IMR-90 (cell line): ENCODE results near the gene HYCC1. TPM values are rescaled to one million over a fixed set of nuclear protein-coding genes. Genes with fewer than 3 reads are reported as not detected.

ENCODE experiments used
- ATAC-seq: fragments of 200-7000 bp; cut with Tn5 transposase; 2 replicates; pipeline ENCODE4 v1.9.1; 2020; ENCODE audit warnings: low read depth, mild to moderate bottlenecking, moderate library complexity
- BruUV-seq: library from RNA; stranded (reverse); fragments of 400-500 nt; replicated peaks from 2 replicates; lab custom pipeline; 2021; lab: Mats Ljungman, UMichigan
- CTCF ChIA-PET: fragments of 300-600 bp; formaldehyde crosslinking; extraction: SDS; loops from one replicate; lab custom pipeline; 2021; ENCODE audit warnings: antibody characterized with exemption; lab: Yijun Ruan, JAX
- POLR2A ChIA-PET: fragments of 300-600 bp; sonication (Branson Sonifier 250); formaldehyde crosslinking; loops from one replicate; lab custom pipeline; 2022; ENCODE audit warnings: antibody characterized with exemption; ENCODE audit not compliant: unreplicated experiment; lab: Charles Lee
- DNase-seq: peaks from one replicate; pipeline ENCODE4 v3.0.0; 2013
- H2AFZ ChIP-seq: replicated peaks from 2 replicates; pipeline ENCODE3; 2013; ENCODE audit warnings: low read length, mild to moderate bottlenecking; ENCODE audit not compliant: poor library complexity
- H2AK5ac ChIP-seq: 2 replicates; pipeline ENCODE4 v1.6.1; 2013; ENCODE audit warnings: low read depth, low read length, inconsistent platforms
- H2AK9ac ChIP-seq: replicated peaks from 2 replicates; pipeline ENCODE3; 2013; ENCODE audit warnings: mild to moderate bottlenecking, low read depth, low read length, moderate library complexity; ENCODE audit not compliant: poor library complexity
- H2BK120ac ChIP-seq: 2 replicates; pipeline ENCODE4 v1.6.1; 2013; ENCODE audit warnings: low read depth, low read length, inconsistent platforms
- H2BK15ac ChIP-seq: 3 replicates; pipeline ENCODE4 v1.6.1; 2013; ENCODE audit warnings: low read depth, low read length, inconsistent platforms
- H2BK20ac ChIP-seq: 2 replicates; pipeline ENCODE4 v1.6.1; 2013; ENCODE audit warnings: low read depth, mild to moderate bottlenecking, inconsistent platforms, low read length, moderate library complexity
- H2BK5ac ChIP-seq: 2 replicates; pipeline ENCODE4 v1.6.1; 2013; ENCODE audit warnings: mild to moderate bottlenecking, low read depth, low read length, inconsistent platforms; ENCODE audit not compliant: poor library complexity, severe bottlenecking
- H3K14ac ChIP-seq: replicated peaks from 2 replicates; pipeline ENCODE4 v1.6.1; 2013; ENCODE audit warnings: low read depth, low read length, inconsistent platforms
- H3K18ac ChIP-seq: 2 replicates; pipeline ENCODE4 v1.6.1; 2013; ENCODE audit warnings: low read depth, low read length, control low read depth
- H3K23ac ChIP-seq: 2 replicates; pipeline ENCODE4 v1.6.1; 2013; ENCODE audit warnings: low read depth, low read length, inconsistent platforms
- H3K27ac ChIP-seq: 2 replicates; pipeline ENCODE4 v1.5.1; 2013; ENCODE audit warnings: mild to moderate bottlenecking, control low read depth, low read length; ENCODE audit not compliant: insufficient read depth
- H3K27me3 ChIP-seq: 2 replicates; pipeline ENCODE4 v1.6.1; 2013; ENCODE audit warnings: low read length; ENCODE audit not compliant: control insufficient read depth, insufficient read depth
- H3K36me3 ChIP-seq: 2 replicates; pipeline ENCODE4 v1.6.1; 2013; ENCODE audit warnings: low read length, mixed read lengths; ENCODE audit not compliant: control insufficient read depth, insufficient read depth
- H3K4ac ChIP-seq: 2 replicates; pipeline ENCODE4 v1.6.1; 2013; ENCODE audit warnings: low read depth, low read length, inconsistent platforms
- H3K4me1 ChIP-seq: 2 replicates; pipeline ENCODE4 v1.6.1; 2013; ENCODE audit warnings: low read length, mixed read lengths; ENCODE audit not compliant: control insufficient read depth, insufficient read depth
- H3K4me2 ChIP-seq: 2 replicates; pipeline ENCODE4 v1.6.1; 2013; ENCODE audit warnings: low read depth, mild to moderate bottlenecking, control low read depth, low read length, moderate library complexity
- H3K4me3 ChIP-seq: 2 replicates; pipeline ENCODE4 v1.5.1; 2013; ENCODE audit warnings: low read depth, mild to moderate bottlenecking, control low read depth, low read length, moderate library complexity; ENCODE audit not compliant: insufficient read depth
- H3K56ac ChIP-seq: 2 replicates; pipeline ENCODE4 v1.6.1; 2013; ENCODE audit warnings: low read length, inconsistent platforms; ENCODE audit not compliant: insufficient read depth; ENCODE audit errors: extremely low read depth
- H3K79me1 ChIP-seq, 2 experiments: 2 replicates each; pipeline ENCODE4 v1.6.1; 2013; ENCODE audit warnings: low read length in 2 of 2, inconsistent platforms in 1 of 2, low read depth in 1 of 2
- H3K9ac ChIP-seq: 2 replicates; pipeline ENCODE4 v1.6.1; 2013; ENCODE audit warnings: low read depth, low read length, control low read depth
- H3K9me1 ChIP-seq: 2 replicates; pipeline ENCODE4 v1.6.1; 2013; ENCODE audit warnings: low read length, inconsistent platforms; ENCODE audit not compliant: insufficient read depth
- H3K9me3 ChIP-seq: 2 replicates; pipeline ENCODE4 v1.6.1; 2013; ENCODE audit warnings: low read length; ENCODE audit not compliant: control insufficient read depth, insufficient read depth
- H4K20me1 ChIP-seq: 2 replicates; pipeline ENCODE4 v1.6.1; 2013; ENCODE audit warnings: low read length, inconsistent platforms; ENCODE audit not compliant: insufficient read depth
- H4K5ac ChIP-seq: 2 replicates; pipeline ENCODE4 v1.6.1; 2013; ENCODE audit warnings: mild to moderate bottlenecking, low read depth, low read length, control low read depth
- H4K8ac ChIP-seq, 2 experiments: 2 replicates each; pipeline ENCODE4 v1.6.1; 2013; ENCODE audit warnings: low read depth in 2 of 2, low read length in 2 of 2, control low read depth in 1 of 2, inconsistent platforms in 1 of 2
- H4K91ac ChIP-seq: 2 replicates; pipeline ENCODE4 v1.6.1; 2013; ENCODE audit warnings: low read depth, low read length, inconsistent platforms; ENCODE audit not compliant: insufficient read depth
- BHLHE40 ChIP-seq: fragments of 150-350 bp; IDR thresholded peaks from 2 replicates; pipeline ENCODE4 v1.6.1; 2016; ENCODE audit warnings: mild to moderate bottlenecking, low read depth, low read length
- CEBPB ChIP-seq: IDR thresholded peaks from 2 replicates; pipeline ENCODE4 v1.6.1; 2012; ENCODE audit warnings: low read depth, low read length, improper control_type of control experiment
- FOS ChIP-seq: fragments of 150-350 bp; IDR thresholded peaks from 2 replicates; pipeline ENCODE4 v1.6.1; 2016; ENCODE audit warnings: low read depth, low read length
- MAFK ChIP-seq: IDR thresholded peaks from 2 replicates; pipeline ENCODE4 v1.6.1; 2012; ENCODE audit warnings: low read depth, low read length, improper control_type of control experiment
- MAZ ChIP-seq: IDR thresholded peaks from 2 replicates; pipeline ENCODE4 v1.6.1; 2012; ENCODE audit warnings: low read depth, mild to moderate bottlenecking, low read length, improper control_type of control experiment, moderate library complexity, borderline replicate concordance
- MXI1 ChIP-seq: IDR thresholded peaks from 2 replicates; pipeline ENCODE4 v1.6.1; 2012; ENCODE audit warnings: low read depth, mild to moderate bottlenecking, low read length, moderate library complexity, borderline replicate concordance
- NFE2L2 ChIP-seq: fragments of 150-350 bp; IDR thresholded peaks from 2 replicates; pipeline ENCODE4 v1.6.1; 2016; ENCODE audit warnings: low read depth, mild to moderate bottlenecking, low read length
- USF2 ChIP-seq: fragments of 150-350 bp; IDR thresholded peaks from 2 replicates; pipeline ENCODE4 v1.6.1; 2017; ENCODE audit warnings: mild to moderate bottlenecking, antibody characterized with exemption, low read length, low read depth
- WGBS, 2 experiments: methylation state at CpG; one replicate each; pipeline versions ENCODE4 v1.1.5 to v1.1.7; 2013; ENCODE audit warnings: missing lambda C conversion rate in 2 of 2; ENCODE audit not compliant: insufficient read length in 1 of 2; ENCODE audit errors: extremely low coverage in 2 of 2; 5-methylcytosine and 5-hydroxymethylcytosine counted together
- dilution Hi-C: fragments of 300-500 bp; cut with HindIII; formaldehyde crosslinking; loops from one replicate; pipeline ENCODE4 v1.14.3; 2018; ENCODE audit warnings: low sequenced_read_pairs; ENCODE audit not compliant: unreplicated experiment
- in situ Hi-C: fragments of 300-500 bp; cut with MboI; formaldehyde crosslinking; loops from 3 replicates; pipeline ENCODE4 v1.14.3; 2019; ENCODE audit warnings: low sequenced_read_pairs, inconsistent platforms, mixed read lengths
- intact Hi-C: fragments of 100-400 bp; cut with micrococcal nuclease; formaldehyde crosslinking; loops from 2 replicates; pipeline ENCODE4 v1.10.0; 2022
- polyA plus RNA-seq, 3 experiments: library from polyadenylated mRNA; depleted of rRNA; stranded (reverse); fragments of >200 nt; gene quantifications; 2 replicates each; pipeline ENCODE4 v1.2.3, GENCODE V29; 2012; ENCODE audit warnings: low replicate concordance in 1 of 3
- total RNA-seq: library from RNA; depleted of rRNA; stranded (reverse); fragments of >200 nt; gene quantifications from 2 replicates; pipeline ENCODE4 v1.2.3, GENCODE V29; 2012

The HYCC1 gene
- total and polyA plus RNA-seq, 2 of the 4 experiments (the other 2 are of a cell fraction) = 44.1 to 78.3 TPM

DNA sequence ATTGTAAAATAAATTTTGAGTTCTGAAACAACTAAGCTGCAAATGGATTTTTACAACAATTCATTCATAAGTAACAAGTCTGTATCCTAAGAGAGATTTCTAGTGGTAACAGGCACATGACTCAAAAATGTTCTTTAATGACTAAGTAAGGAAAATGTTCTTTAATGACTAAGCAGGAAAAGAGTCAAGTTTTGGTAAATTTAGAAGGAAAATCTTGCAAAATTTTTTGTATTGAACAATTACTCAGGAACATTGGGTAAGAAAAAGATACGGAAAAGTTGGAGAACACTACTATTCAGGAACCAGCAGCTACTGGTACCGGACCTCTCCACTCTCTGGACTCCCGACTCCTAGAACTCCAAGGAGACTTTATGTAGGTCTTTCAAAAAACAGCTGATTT lies 33.5 kb downstream of the HYCC1 start:
- intact Hi-C loops (no loop called here), in situ Hi-C loops (no loop called here), dilution Hi-C loops (no loop called here)
- Histone ChIP-seq H3K9me3 (no peaks in the 10 kb centered on the region), H3K36me3 (peaks cover 13% of the 10 kb centered on the region), H4K5ac (peak overlapping the region; percentile 99), H3K4me3 (no peak overlapping the region), H2AK9ac (peak overlapping the region; percentile 44), H3K4ac (peak overlapping the region; percentile 98), H4K8ac (peak overlapping the region; percentile 90 to 96), H3K23ac (peak overlapping the region; percentile 94; the same call in 1 of the 2 replicates), H3K9me1 (peaks cover 9% of the 10 kb centered on the region), H3K9ac (no peak overlapping the region), H2BK120ac (peak overlapping the region; percentile 99), H2BK20ac (peak overlapping the region; percentile 99; the same call in 1 of the 2 replicates), H2AK5ac (peak overlapping the region; percentile 92; the same call in 1 of the 2 replicates), H4K20me1 (no peaks in the 10 kb centered on the region; the same call in 1 of the 2 replicates), H3K79me1 (peaks cover 20 to 64% of the 10 kb centered on the region in 2 experiments), H2AFZ (peak overlapping the region; percentile 76), H3K27ac (peak overlapping the region; percentile 96), H3K27me3 (no peaks in the 10 kb centered on the region), H3K56ac (peak overlapping the region; percentile 71), H3K14ac (peak overlapping the region; percentile 98), H2BK5ac (peak overlapping the region; percentile 99), H2BK15ac (peak overlapping the region; percentile 99), H3K4me2 (peak overlapping the region; percentile 83), H3K18ac (peak overlapping the region; percentile 96), H3K4me1 (peaks cover 6% of the 10 kb centered on the region), H4K91ac (peak overlapping the region; percentile 88)
- ChIA-PET POLR2A (interaction anchor here (0.5 kb wide), 1 partner anchor 263 kb away, joined by 3 read pairs; no protein-coding TSS in a partner anchor), CTCF (no interaction called here)
- ATAC-seq = peak; percentile 84
- BruUV-seq = no TSS peak
- TF ChIP-seq CEBPB (peak; percentile 89), BHLHE40 (peak; percentile 84), MXI1 (no peak), NFE2L2 (peak; percentile 66), MAFK (peak; percentile 40), FOS (peak; percentile 67), MAZ (no peak), USF2 (peak; percentile 62)
- WGBS, 2 experiments = no CpG with 5 or more reads among the region's 3 CpGs
- peak; percentile 84 for DNase-seq
